Ureter (tissue), 1 donor: ENCODE measurements around the gene OR2M4. TPM values are rescaled to one million over a fixed set of nuclear protein-coding genes. Genes with fewer than 3 reads are reported as not detected.
"Not testable (repeated sequence)": the region's sequence is repeated elsewhere in the genome, so short reads cannot be mapped to it uniquely, and the experiment has no call there.

ENCODE experiments used
- DNase-seq: peaks from one replicate; pipeline ENCODE4 v3.0.0-alpha.2; 2020; ENCODE audit warnings: low spot score
- total RNA-seq: library from RNA; stranded (reverse); gene quantifications from one replicate; pipeline ENCODE4 v1.2.4, GENCODE V29; 2023
- donor health status: DM: yes; HTN: yes; CAD: no.

OR2M4 gene, protein sequence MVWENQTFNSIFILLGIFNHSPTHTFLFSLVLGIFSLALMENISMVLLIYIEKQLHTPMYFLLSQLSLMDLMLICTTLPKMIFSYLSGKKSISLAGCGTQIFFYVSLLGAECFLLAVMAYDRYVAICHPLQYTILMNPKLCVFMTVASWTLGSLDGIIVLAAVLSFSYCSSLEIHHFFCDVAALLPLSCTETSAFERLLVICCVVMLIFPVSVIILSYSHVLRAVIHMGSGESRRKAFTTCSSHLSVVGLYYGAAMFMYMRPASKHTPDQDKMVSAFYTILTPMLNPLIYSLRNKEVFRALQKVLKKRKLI
- total RNA-seq = not detected

DNA sequence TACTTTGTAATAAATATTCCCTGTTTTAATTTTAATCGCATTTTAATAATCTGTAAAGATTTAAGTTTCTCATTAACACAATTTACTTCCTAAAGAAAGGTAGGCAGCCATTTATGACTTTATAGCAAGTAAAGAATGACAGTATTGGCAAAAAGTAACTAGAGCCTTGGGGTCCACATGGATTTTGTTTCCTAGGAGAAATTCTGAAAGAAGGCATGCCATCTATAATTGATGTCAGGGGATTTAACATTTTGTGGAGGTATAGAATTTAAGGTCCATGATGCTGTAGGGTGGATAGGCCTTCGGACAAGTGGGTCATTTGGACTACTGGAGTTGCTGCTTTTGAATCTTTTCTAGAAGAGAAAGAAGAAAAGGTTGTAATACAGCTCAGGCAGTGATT is at the start of gene OR2M4:
OR2M4 (plus strand) TSS at position 301 of the 400 bp plus-strand sequence. CDS start 7,512 bp downstream, outside the sequence.
- no peak for DNase-seq

DNA sequence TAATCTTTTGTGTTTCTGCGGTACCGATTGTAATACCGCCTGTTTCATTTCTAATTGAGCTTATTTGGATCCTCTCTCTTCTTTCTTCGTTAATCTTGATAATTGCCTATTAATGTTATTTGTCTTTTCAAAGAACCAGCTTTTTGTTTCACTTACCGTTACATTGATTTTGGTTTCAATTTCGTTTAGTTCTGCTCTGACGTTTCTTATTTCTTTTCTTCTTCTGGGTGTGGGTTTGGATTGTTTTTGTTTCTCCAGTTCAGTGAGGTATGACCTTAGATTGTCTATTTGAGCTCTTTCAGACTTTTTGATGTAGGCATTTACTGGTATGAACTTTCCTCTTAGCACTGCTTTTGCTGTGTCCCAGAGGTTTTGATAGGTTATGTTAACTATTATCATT is 47.2 kb upstream of the OR2M4 start:
- DNase-seq = no peak

DNA sequence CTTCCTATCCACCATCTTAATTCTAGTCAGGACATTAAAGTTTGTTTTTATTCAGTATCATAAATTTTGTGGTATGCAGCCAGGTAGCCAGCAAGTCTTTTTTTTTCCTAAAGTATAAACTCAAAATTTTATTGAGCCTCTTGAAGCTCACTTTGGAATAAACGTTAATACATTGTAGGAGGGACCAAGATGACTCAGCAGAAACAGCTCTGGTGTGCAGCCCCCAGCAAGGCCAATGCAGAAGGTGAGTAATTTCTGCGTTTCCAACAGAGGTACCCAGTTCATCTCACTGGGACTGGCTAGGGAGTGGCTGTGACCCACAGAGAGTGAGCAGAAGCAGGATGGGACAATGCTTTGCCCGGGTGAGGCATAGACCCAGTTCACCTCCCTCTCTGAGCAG is 43.9 kb upstream of the OR2M4 start:
- no peak for DNase-seq

DNA sequence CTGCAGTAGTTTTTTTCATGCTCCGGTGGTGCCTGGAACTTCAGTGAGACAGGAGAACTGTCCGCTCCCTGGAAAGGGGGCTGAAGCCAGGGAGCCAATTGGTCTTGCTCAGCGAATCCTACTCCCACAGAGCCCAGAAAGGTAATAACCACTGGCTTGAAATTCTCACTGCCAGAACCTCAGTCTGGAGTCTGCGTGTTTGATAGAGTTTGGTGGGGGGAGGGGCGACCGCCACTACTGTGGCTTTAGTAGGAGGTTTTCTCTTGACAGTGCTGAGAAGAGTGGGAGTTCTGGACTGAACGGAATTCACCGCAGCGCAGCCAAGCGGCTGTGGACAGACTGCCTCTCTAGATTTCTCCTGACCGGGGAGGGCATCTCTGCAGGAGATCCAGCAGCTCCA is 42.2 kb upstream of the OR2M4 start:
- DNase-seq = no peak

DNA sequence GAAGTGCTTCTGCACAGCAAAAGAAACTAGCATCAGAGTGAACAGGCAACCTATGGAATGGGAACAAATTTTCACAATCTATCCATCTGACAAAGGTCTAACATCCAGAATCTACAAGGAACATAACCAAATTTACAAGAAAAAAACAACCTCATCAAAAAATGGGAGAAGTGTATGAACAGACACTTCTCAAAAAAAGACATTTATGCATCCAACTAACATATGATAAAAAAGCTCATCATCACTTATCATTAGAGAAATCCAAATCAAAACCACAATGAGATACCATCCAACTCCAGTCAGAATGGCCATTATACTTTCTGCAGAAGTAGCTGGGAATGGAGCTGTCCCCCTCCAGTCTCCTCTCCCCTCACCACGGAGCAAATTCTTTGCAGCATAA is 37.1 kb upstream of the OR2M4 start:
- DNase-seq = no peak

DNA sequence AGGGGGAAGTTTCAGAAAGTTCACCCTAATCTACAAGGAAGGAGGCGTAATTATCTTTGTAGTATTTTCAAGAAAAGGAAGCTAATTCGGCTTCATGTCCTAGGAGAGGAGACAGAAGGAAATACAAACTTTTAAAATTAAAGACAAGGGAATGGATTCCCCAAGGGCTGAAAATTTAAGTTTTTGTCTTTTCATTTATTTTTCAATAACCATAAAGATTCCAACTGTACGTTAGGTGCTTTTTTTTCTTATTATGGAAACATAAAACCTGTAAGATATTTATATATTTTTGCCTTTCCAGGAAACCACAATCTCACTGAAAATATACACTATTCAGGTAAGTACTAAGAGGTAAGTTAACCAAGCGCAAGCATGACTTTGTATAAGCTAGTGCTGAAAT is 34.3 kb upstream of the OR2M4 start, which contains the start of gene OR2M3:
OR2M3 (plus strand) TSS at position 301 of the 400 bp plus-strand sequence. CDS start 5,803 bp downstream, outside the sequence.
- DNase-seq = no peak

DNA sequence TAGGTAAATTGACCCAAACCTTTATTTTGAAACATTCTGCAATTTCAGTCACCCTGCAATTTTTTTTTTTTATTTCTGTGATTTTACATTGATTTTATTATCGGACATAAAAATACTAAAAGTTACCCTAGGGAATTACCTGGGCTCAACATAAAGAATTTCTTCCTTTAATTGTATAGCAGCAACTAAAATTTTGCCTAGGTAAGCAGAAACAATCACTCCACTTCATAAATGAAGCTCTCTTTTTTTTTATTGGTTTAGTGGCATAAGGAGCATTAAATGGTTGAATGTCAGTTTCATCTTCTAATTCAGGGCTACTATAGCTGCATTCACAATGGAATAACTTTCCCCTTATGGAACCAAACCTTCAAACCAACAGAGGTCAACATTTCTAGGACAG is 15.3 kb upstream of the OR2M4 start:
- no peak for DNase-seq

DNA sequence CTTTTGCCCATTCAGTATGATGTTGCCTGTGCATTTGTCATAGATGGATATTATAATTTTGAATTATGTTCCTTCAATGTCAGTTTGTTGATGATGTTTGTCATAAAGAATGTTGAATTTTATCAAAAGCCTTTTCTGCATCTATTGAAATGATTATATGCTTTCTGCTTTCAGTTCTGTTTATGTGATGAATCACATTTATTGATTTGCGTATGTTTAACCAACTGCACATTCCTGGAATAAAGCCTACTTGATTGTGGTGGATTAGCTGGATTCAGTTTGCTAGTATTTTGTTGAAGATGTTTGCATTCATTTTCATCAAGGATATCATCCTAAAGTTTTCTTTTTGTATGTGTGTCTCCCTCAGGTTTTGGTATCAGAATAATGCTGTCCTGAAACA is 5.7 kb upstream of the OR2M4 start:
- DNase-seq = no peak

DNA sequence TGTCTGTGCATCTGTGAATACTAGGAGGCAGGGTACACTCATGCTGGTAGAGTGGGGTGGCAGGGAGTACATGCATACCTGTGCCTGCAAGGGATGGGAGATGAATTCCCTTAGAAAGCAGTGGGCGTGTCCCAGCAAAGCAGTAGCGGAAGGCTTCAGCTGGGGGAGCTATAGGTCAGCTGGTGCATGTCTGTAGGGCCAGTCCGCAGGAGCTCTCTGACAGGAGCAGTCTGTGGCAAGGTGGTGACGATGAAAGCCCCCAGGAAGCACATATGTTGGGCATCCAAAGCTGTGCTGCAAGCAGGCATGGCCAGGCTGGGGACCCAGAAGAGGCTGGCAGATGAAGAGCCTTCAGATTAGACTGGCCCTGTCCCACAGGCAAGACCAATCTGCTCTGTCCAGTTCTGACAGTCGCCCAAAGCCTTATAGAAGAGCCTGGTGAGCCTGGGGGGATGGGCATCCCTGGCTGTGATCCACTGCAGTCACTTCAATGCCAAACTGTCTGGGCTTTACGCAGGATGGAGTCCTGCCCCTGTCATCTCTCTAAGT is 1.8 kb upstream of the OR2M4 start:
- no peak for DNase-seq

DNA sequence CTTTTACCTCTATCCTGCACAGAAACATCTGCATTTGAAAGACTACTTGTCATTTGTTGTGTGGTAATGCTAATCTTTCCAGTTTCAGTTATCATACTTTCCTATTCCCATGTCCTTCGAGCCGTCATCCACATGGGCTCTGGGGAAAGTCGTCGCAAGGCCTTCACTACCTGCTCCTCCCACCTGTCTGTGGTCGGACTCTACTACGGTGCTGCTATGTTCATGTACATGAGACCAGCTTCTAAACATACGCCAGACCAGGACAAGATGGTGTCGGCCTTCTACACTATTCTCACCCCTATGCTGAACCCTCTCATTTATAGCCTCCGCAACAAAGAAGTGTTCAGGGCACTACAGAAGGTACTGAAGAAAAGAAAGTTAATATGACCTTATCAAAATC is 8.3 kb downstream of the OR2M4 start:
- no peak for DNase-seq

DNA sequence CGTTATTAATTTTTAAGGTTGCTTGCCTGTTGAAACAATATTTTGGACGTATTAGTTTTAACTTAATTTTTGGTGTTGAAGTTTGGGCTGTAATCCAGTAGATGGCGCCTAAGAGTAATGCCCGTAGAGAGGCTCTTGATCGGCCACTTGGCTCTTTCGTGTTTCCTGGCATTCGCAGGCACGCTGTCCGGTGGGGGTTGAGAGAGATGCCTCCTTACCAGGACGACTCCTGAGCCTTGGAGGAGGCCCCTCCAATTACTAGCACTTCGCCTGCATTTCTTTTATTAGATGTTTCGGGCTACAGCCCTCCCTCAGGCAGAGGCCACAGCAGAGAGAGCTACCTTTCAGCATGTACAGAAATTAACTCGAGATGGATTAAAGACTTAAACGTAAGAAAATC is 12.0 kb downstream of the OR2M4 start:
- no peak for DNase-seq

DNA sequence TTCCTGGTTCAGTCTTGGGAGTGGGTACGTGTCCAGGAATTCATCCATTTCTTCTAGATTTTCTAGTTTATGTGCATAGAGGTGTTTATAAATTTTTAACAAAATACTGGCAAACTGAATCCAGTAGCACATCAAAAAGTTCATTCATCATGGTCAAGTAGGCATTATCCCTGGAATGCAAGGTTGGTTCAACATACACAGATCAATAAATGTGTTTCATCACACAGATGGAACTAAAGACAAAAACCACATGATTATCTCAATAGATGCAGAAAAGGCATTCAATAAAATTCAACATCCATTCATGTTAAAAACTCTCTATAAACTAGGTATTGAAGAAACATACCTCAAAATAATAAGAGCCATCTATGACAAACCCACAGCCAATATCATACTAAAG is 28.1 kb downstream of the OR2M4 start:
- not testable (repeated sequence) for DNase-seq

DNA sequence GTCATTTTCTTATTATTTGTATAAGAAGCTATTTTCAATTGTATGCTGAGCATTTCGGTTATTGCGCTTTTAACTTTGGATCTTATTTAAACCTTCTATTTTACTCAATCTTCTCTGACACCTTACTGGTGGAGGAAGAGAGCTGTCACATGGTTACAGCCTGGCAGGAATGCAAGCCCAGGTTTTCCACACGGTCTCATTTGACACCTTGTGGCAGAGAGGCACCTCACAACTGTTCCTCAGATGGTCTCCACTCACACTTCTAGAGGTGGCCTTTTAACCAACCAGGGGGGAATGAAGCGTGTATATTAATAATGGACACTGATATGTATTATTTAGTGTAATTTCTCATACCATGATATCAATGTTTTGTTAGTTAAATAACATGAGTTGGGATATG is 37.0 kb downstream of the OR2M4 start:
- no peak for DNase-seq

DNA sequence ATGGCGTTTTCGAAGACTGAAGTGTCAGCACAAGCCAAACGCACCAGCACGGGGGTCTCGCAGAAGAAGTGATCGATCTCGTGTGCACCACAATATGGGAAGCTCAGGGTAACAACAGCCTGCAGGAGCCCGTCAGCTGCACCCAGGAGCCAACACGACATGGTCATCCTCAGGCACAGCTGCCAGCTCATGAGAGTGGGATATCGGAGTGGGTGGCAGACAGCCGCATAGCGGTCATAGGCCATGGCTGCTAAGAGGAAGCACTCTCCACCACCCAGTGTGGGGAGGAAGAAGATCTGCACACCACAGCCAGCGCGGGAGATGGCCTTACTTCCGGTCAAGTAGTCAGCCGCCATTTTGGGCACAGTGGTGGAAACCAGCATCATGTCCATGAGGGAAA is 42.0 kb downstream of the OR2M4 start:
- DNase-seq = not testable (repeated sequence)

DNA sequence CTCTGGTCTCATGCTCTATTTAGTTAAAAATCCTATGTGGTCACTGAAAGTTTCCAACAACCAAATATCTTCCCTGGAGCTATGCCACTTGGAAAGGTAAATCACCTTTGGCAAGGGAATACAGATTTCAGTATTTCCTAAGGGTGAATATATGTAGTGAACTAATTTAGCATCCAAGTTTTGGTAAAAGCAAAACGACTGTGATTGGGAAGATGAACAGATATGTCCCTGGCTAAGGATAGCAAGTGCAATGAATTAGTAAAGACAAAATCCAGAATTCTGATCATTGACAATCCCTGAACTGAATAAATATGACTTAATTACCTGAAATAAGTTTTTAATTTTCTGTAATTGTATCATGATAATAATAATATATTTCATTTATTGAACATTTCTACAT is 46.7 kb downstream of the OR2M4 start, which contains the start of gene OR2T33:
OR2T33 (minus strand) TSS at position 101 of the 400 bp plus-strand sequence. CDS start 4,162 bp downstream, outside the sequence.
- no peak for DNase-seq

DNA sequence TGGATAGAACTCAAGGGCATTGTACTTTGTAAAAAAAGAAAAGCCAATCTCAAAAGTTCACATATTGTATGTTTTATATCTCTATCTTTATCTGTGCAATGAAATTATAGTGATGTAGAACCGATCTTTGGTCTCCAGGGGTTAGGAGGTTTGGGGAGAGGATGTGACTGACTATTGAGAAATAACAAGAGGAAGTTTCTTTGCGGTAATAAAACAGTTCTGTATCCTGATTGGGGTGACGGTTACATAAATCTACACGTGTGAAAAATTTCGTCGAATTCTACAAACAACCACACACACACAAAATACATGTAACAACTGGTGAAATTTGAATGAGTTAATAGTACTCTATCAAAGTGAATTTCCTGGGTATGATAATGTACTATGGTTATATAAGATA is 57.2 kb downstream of the OR2M4 start:
- no peak for DNase-seq

Other genes starting within 250 kb of the OR2M4 start
- gene OR2L5, start 217.8 kb upstream of the OR2M4 start, total RNA-seq = not detected
- 0.29 TPM for gene OR2L2, start 201.3 kb upstream of the OR2M4 start, total RNA-seq
- not detected for gene OR2L3, start 184.6 kb upstream of the OR2M4 start, total RNA-seq
- gene OR2L13, start 136.2 kb upstream of the OR2M4 start, total RNA-seq = not detected
- not detected for gene OR2M5, start 86.3 kb upstream of the OR2M4 start, total RNA-seq
- not detected for gene OR2M2, start 56.6 kb upstream of the OR2M4 start, total RNA-seq
- not detected for gene OR2M3, start 34.2 kb upstream of the OR2M4 start, total RNA-seq
- gene OR2T33, start 46.6 kb downstream of the OR2M4 start, total RNA-seq = not detected
- not detected for gene OR2T12, start 72.0 kb downstream of the OR2M4 start, total RNA-seq
- gene OR2M7, start 93.2 kb downstream of the OR2M4 start, total RNA-seq = not detected
- not detected for gene OR14C36, start 117.4 kb downstream of the OR2M4 start, total RNA-seq
- not detected for gene OR2T4, start 130.2 kb downstream of the OR2M4 start, total RNA-seq
- not detected for gene OR2T6, start 144.3 kb downstream of the OR2M4 start, total RNA-seq
- not detected for gene OR2T1, start 171.6 kb downstream of the OR2M4 start, total RNA-seq
- not detected for gene OR2T2, start 214.2 kb downstream of the OR2M4 start, total RNA-seq
- not detected for gene OR2T3, start 241.9 kb downstream of the OR2M4 start, total RNA-seq